GM23248 (cell line): ENCODE data around the gene PCDHGB5.

Source experiments
- EZH2 ChIP-seq: fragments of 200-600 bp; sonication (generic); IDR thresholded peaks from 2 replicates; pipeline ENCODE4 v1.6.1; 2018; ENCODE audit warnings: antibody characterized with exemption, mild to moderate bottlenecking; ENCODE audit not compliant: insufficient read depth, poor library complexity, severe bottlenecking
- EZH2phosphoT487 ChIP-seq: fragments of 200-600 bp; sonication (generic); IDR thresholded peaks from 2 replicates; pipeline ENCODE4 v1.6.1; 2018; ENCODE audit warnings: antibody characterized with exemption, moderate library complexity, mild to moderate bottlenecking, low read depth; ENCODE audit not compliant: insufficient read depth

GRCh38 chr5:141419074-141419880, 21.5 kb downstream of the PCDHGB5 start:
- TF ChIP-seq EZH2phosphoT487, result no peak
- no peak for TF ChIP-seq EZH2
